Measurements from ENCODE around the gene PRKAG2.

GRCh38 chr7:151697515-151697895 is 179.4 kb downstream of the PRKAG2 start:
- TF ChIP-seq POLR2AphosphoS5 (IDR thresholded peaks at IDR 0.05): no peak
- TF ChIP-seq CTCF (IDR thresholded peaks at IDR 0.05): no peak
- no peak for TF ChIP-seq POLR2A (IDR thresholded peaks at IDR 0.05)

Measured in transverse colon (tissue), 4 donors.